ENCODE measurements around the gene C1QTNF1.

The C1QTNF1 gene

GRCh38 chr17:79088997-79089328, 65.0 kb downstream of the C1QTNF1 start:
- DNase-seq (ENCODE audit: insufficient read length, low spot score) (no peak), FAIRE-seq (no peak)

- DNase-seq (ENCODE audit: insufficient read length, low spot score): no peak
- FAIRE-seq: no peak
Observed at GRCh38 chr17:79089720-79090442, 65.9 kb downstream of the C1QTNF1 start.

GRCh38 chr17:79090443-79091225, 66.7 kb downstream of the C1QTNF1 start:
- no peak for FAIRE-seq
- no peak for DNase-seq (ENCODE audit: insufficient read length, low spot score)

- no peak for FAIRE-seq
- DNase-seq (ENCODE audit: insufficient read length, low spot score): no peak
Observed at GRCh38 chr17:79091226-79091670, 67.3 kb downstream of the C1QTNF1 start.

GRCh38 chr17:79092567-79092966, 68.6 kb downstream of the C1QTNF1 start:
- no peak for DNase-seq (ENCODE audit: insufficient read length, low spot score)
- FAIRE-seq: no peak

GRCh38 chr17:79093270-79093669, 69.3 kb downstream of the C1QTNF1 start:
- no peak for FAIRE-seq

GRCh38 chr17:79094261-79094660, 70.3 kb downstream of the C1QTNF1 start:
- DNase-seq (ENCODE audit: insufficient read length, low spot score) (no peak), FAIRE-seq (no peak)

More at GRCh38 chr17:79093270-79093669, 69.3 kb downstream of the C1QTNF1 start:
- no peak for DNase-seq (ENCODE audit: insufficient read length, low spot score)

- FAIRE-seq (no peak), DNase-seq (ENCODE audit: insufficient read length, low spot score) (no peak)
Observed at GRCh38 chr17:79095345-79096055, 71.5 kb downstream of the C1QTNF1 start.

- FAIRE-seq: no peak
- DNase-seq (ENCODE audit: insufficient read length, low spot score): no peak
Observed at GRCh38 chr17:79096477-79096876, 72.5 kb downstream of the C1QTNF1 start.

GRCh38 chr17:79097226-79098055, 73.5 kb downstream of the C1QTNF1 start:
- FAIRE-seq (no peak), DNase-seq (ENCODE audit: insufficient read length, low spot score) (no peak)

GRCh38 chr17:79098282-79098867, 74.4 kb downstream of the C1QTNF1 start:
- no peak for FAIRE-seq
- DNase-seq (ENCODE audit: insufficient read length, low spot score): no peak

All from HTR-8/SVneo (cell line).